ENCODE data around the gene MBNL1.

Gene MBNL1

DNA sequence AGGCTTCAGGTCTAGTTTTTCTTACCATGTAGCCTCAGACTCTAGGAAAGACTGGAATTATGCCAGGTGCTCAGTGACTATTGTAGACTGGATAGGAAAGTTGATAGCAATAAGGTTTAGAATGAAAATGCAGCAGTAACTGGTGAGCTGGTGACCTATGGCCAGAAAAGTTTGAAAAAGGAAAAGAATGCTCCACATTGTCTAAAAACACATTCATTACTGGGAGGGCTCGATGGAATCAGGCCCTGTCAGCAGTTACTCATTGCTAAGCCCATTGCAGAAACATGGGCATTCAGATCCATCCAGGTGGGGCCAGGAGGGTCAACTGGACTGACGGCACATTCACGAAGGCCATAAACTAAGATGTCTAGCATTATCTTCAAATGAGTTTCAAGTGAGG, 8.7 kb upstream of the MBNL1 start:
- TF ChIP-seq EZH2phosphoT487 (IDR thresholded peaks at IDR 0.05; ENCODE audit: borderline replicate concordance, low read length), result no peak
- no peak overlapping the region for H3K4me3 ChIP-seq (ENCODE audit: low read length)
- H3K79me2 ChIP-seq (ENCODE audit: control insufficient read depth, low read length), result peaks cover 90% of the 10 kb centered on the region
- H3K4me1 ChIP-seq (ENCODE audit: control insufficient read depth, low read length), result peaks cover 65% of the 10 kb centered on the region
- H3K9me2 ChIP-seq (replicated peaks; ENCODE audit: control insufficient read depth, low read length), result no peaks in the 10 kb centered on the region
- no peaks in the 10 kb centered on the region for H3K27me3 ChIP-seq (ENCODE audit: control insufficient read depth, low read length)
- no peaks in the 10 kb centered on the region; the same call in 1 of the 2 replicates for H4K20me1 ChIP-seq (ENCODE audit: control insufficient read depth, insufficient read depth, low read depth, low read length)
- no peak overlapping the region for H3K4me2 ChIP-seq (ENCODE audit: low read length)
- H3K36me3 ChIP-seq (ENCODE audit: control insufficient read depth, low read length), result peaks cover 37% of the 10 kb centered on the region
- no peaks in the 10 kb centered on the region for H3K9me3 ChIP-seq (ENCODE audit: control insufficient read depth, insufficient read depth, low read length)
- H3F3A ChIP-seq (ENCODE audit: control insufficient read depth, insufficient read depth), result peaks cover 12% of the 10 kb centered on the region
- no peak overlapping the region for H3K27ac ChIP-seq (ENCODE audit: low read depth, low read length)

GRCh38 chr3:152260529-152260928, 8.2 kb upstream of the MBNL1 start:
- H3K79me2 ChIP-seq (ENCODE audit: control insufficient read depth, low read length), result peaks cover 90% of the 10 kb centered on the region
- no peak for TF ChIP-seq EZH2phosphoT487 (IDR thresholded peaks at IDR 0.05; ENCODE audit: borderline replicate concordance, low read length)
- TF ChIP-seq, protein P1, sequence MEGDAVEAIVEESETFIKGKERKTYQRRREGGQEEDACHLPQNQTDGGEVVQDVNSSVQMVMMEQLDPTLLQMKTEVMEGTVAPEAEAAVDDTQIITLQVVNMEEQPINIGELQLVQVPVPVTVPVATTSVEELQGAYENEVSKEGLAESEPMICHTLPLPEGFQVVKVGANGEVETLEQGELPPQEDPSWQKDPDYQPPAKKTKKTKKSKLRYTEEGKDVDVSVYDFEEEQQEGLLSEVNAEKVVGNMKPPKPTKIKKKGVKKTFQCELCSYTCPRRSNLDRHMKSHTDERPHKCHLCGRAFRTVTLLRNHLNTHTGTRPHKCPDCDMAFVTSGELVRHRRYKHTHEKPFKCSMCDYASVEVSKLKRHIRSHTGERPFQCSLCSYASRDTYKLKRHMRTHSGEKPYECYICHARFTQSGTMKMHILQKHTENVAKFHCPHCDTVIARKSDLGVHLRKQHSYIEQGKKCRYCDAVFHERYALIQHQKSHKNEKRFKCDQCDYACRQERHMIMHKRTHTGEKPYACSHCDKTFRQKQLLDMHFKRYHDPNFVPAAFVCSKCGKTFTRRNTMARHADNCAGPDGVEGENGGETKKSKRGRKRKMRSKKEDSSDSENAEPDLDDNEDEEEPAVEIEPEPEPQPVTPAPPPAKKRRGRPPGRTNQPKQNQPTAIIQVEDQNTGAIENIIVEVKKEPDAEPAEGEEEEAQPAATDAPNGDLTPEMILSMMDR (IDR thresholded peaks at IDR 0.05; ENCODE audit: low read depth, low read length, poor library complexity, severe bottlenecking), result no peak
- H3K27me3 ChIP-seq (ENCODE audit: control insufficient read depth, low read length), result no peaks in the 10 kb centered on the region
- peaks cover 12% of the 10 kb centered on the region for H3F3A ChIP-seq (ENCODE audit: control insufficient read depth, insufficient read depth)
- H3K27ac ChIP-seq (ENCODE audit: low read depth, low read length), result no peak overlapping the region
- no peaks in the 10 kb centered on the region; the same call in 1 of the 2 replicates for H4K20me1 ChIP-seq (ENCODE audit: control insufficient read depth, insufficient read depth, low read depth, low read length)
- H3K4me2 ChIP-seq (ENCODE audit: low read length), result no peak overlapping the region
- H3K9me2 ChIP-seq (replicated peaks; ENCODE audit: control insufficient read depth, low read length), result no peaks in the 10 kb centered on the region
- H3K4me3 ChIP-seq (ENCODE audit: low read length), result no peak overlapping the region
- H3K4me1 ChIP-seq (ENCODE audit: control insufficient read depth, low read length), result peaks cover 65% of the 10 kb centered on the region
- H3K36me3 ChIP-seq (ENCODE audit: control insufficient read depth, low read length), result peaks cover 37% of the 10 kb centered on the region
- H3K9me3 ChIP-seq (ENCODE audit: control insufficient read depth, insufficient read depth, low read length), result no peaks in the 10 kb centered on the region

- H3K4me3 ChIP-seq (ENCODE audit: low read length), result no peak overlapping the region
- H3K9me3 ChIP-seq (ENCODE audit: control insufficient read depth, insufficient read depth, low read length), result no peaks in the 10 kb centered on the region
- H3K36me3 ChIP-seq (ENCODE audit: control insufficient read depth, low read length), result peaks cover 35% of the 10 kb centered on the region
- peaks cover 65% of the 10 kb centered on the region for H3K4me1 ChIP-seq (ENCODE audit: control insufficient read depth, low read length)
- H4K20me1 ChIP-seq (ENCODE audit: control insufficient read depth, insufficient read depth, low read depth, low read length), result no peaks in the 10 kb centered on the region; the same call in 1 of the 2 replicates
- H3K9me2 ChIP-seq (replicated peaks; ENCODE audit: control insufficient read depth, low read length), result no peaks in the 10 kb centered on the region
- no peak for TF ChIP-seq EZH2phosphoT487 (IDR thresholded peaks at IDR 0.05; ENCODE audit: borderline replicate concordance, low read length)
- TF ChIP-seq, protein P1 (IDR thresholded peaks at IDR 0.05; ENCODE audit: low read depth, low read length, poor library complexity, severe bottlenecking), result no peak
- H3K4me2 ChIP-seq (ENCODE audit: low read length), result no peak overlapping the region
- H3K79me2 ChIP-seq (ENCODE audit: control insufficient read depth, low read length), result peaks cover 88% of the 10 kb centered on the region
- H3K27ac ChIP-seq (ENCODE audit: low read depth, low read length), result no peak overlapping the region
- H3F3A ChIP-seq (ENCODE audit: control insufficient read depth, insufficient read depth), result peaks cover 12% of the 10 kb centered on the region
- H3K27me3 ChIP-seq (ENCODE audit: control insufficient read depth, low read length), result no peaks in the 10 kb centered on the region
These were observed 7.4 kb upstream of the MBNL1 start for GRCh38 chr3:152261329-152261728.

- TF ChIP-seq EZH2phosphoT487 (IDR thresholded peaks at IDR 0.05; ENCODE audit: borderline replicate concordance, low read length), result no peak
- TF ChIP-seq, protein P1 (IDR thresholded peaks at IDR 0.05; ENCODE audit: low read depth, low read length, poor library complexity, severe bottlenecking), result no peak
- Histone ChIP-seq H3K4me3 (ENCODE audit: low read length) (no peak overlapping the region), H3K79me2 (ENCODE audit: control insufficient read depth, low read length) (peaks cover 86% of the 10 kb centered on the region), H3K9me2 (replicated peaks; ENCODE audit: control insufficient read depth, low read length) (no peaks in the 10 kb centered on the region), H3K4me2 (ENCODE audit: low read length) (no peak overlapping the region), H3K27ac (ENCODE audit: low read depth, low read length) (no peak overlapping the region), H3K9me3 (ENCODE audit: control insufficient read depth, insufficient read depth, low read length) (no peaks in the 10 kb centered on the region), H3K27me3 (ENCODE audit: control insufficient read depth, low read length) (no peaks in the 10 kb centered on the region), H3K36me3 (ENCODE audit: control insufficient read depth, low read length) (peaks cover 36% of the 10 kb centered on the region), H4K20me1 (ENCODE audit: control insufficient read depth, insufficient read depth, low read depth, low read length) (no peaks in the 10 kb centered on the region; the same call in 1 of the 2 replicates), H3K4me1 (ENCODE audit: control insufficient read depth, low read length) (peaks cover 61% of the 10 kb centered on the region), H3F3A (ENCODE audit: control insufficient read depth, insufficient read depth) (peaks cover 5% of the 10 kb centered on the region)
These were observed 5.0 kb upstream of the MBNL1 start for GRCh38 chr3:152263711-152264110.
